ENCODE data around the gene TMEM175. TPM values are rescaled to one million over a fixed set of nuclear protein-coding genes. Genes with fewer than 3 reads are reported as not detected.

Gene TMEM175
- total RNA-seq, 2 experiments from 2014 or later, result 12.5 to 33.1 TPM

DNA sequence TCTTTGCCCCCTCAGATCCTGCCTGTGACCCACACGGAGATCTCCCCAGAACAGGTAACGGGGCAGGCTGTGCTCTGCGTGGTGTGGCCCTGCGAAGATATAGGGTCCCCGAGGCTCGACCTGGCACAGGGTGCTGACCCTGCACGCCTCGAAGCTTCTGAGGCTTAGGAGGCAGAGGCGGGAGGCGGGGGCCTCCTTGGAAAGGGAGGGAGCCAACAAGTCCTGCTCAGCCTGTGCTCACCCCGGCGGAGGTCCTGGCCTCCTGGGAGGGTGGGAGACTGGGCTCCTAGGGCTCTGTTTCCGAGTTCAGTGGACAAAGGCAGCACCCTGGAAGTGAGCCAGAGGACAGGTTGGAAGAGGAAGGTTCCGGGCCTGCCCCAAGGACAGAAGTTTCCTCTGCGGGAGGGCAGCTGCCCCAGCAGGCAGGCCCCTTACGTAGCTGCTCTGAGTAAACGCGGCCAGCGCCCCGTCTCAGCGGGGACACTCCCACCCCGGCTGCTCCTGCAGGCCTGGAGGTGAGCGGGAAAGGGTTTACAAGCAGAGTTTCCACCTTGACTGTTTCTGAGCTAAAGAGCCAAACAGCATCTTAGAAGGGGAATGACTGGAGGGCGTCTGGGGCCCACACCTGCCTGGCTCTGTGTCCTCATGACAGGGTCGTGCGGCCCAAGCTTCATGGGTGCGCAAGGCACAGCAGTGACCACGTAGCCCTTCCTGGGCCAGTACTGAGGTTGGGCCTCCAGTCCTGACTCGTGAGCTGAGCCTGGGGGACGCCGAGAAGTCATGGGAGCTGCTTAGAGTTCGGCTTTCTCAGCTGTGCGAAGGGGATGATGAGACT is 16.1 kb downstream of the TMEM175 start:
- no peaks in the 10 kb centered on the region for H3K79me2 ChIP-seq (ENCODE audit: insufficient read depth, low read depth, low read length)
- intact Hi-C loops (cut with micrococcal nuclease; ENCODE audit: unreplicated experiment), result no loop called here
- H2AFZ ChIP-seq (ENCODE audit: low read length), result no peak overlapping the region
- H4K20me1 ChIP-seq (ENCODE audit: insufficient read depth, low read length), result no peaks in the 10 kb centered on the region
- POLR2A ChIA-PET, result no interaction called here
- no peak overlapping the region for H3K4me3 ChIP-seq (ENCODE audit: low read depth, low read length, poor library complexity, severe bottlenecking)
- H3K4me1 ChIP-seq (ENCODE audit: insufficient read depth, low read length, poor library complexity, severe bottlenecking), result no peaks in the 10 kb centered on the region
- H3K36me3 ChIP-seq (ENCODE audit: insufficient read depth, low read length), result no peaks in the 10 kb centered on the region
- no peak for DNase-seq (ENCODE audit: low spot score)
- H3K4me2 ChIP-seq (ENCODE audit: low read length), result no peak overlapping the region
- H3K9me2 ChIP-seq (ENCODE audit: insufficient read depth, low read length), result no peaks in the 10 kb centered on the region
- CTCF ChIA-PET (ENCODE audit: unreplicated experiment), result no interaction called here
- no peak overlapping the region for H3K27ac ChIP-seq (ENCODE audit: low read depth, low read length, poor library complexity, severe bottlenecking)
- TF ChIP-seq EZH2phosphoT487 (IDR thresholded peaks at IDR 0.05; ENCODE audit: borderline replicate concordance, low read depth, low read length), result no peak
- TF ChIP-seq, protein P1, sequence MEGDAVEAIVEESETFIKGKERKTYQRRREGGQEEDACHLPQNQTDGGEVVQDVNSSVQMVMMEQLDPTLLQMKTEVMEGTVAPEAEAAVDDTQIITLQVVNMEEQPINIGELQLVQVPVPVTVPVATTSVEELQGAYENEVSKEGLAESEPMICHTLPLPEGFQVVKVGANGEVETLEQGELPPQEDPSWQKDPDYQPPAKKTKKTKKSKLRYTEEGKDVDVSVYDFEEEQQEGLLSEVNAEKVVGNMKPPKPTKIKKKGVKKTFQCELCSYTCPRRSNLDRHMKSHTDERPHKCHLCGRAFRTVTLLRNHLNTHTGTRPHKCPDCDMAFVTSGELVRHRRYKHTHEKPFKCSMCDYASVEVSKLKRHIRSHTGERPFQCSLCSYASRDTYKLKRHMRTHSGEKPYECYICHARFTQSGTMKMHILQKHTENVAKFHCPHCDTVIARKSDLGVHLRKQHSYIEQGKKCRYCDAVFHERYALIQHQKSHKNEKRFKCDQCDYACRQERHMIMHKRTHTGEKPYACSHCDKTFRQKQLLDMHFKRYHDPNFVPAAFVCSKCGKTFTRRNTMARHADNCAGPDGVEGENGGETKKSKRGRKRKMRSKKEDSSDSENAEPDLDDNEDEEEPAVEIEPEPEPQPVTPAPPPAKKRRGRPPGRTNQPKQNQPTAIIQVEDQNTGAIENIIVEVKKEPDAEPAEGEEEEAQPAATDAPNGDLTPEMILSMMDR (conservative IDR thresholded peaks at IDR 0.05; ENCODE audit: low read length), result no peak
- H3K9me3 ChIP-seq (ENCODE audit: low read length), result no peaks in the 10 kb centered on the region
- no TSS peak for BruUV-seq (replicated peaks)

DNA sequence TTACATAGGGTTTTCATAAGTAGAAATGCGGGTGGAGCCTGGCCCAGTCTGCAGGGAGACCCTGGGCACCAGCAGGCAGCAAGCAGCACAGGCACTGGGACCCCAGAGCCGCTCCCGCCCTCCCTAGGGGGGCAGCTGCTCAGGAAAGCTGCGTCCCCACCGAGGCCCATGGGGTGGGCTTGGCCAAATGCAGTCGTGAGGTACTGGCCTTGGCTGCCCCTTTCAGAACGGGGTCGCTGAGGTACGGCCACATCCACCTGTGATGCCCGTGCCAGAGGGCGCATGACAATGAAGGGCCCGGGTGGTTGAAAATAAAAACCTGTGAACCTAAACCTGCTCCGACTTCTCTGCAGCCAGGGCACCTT is 16.7 kb downstream of the TMEM175 start:
- H4K20me1 ChIP-seq (ENCODE audit: insufficient read depth, low read length), result no peaks in the 10 kb centered on the region
- H2AFZ ChIP-seq (ENCODE audit: low read length), result no peak overlapping the region
- DNase-seq (ENCODE audit: low spot score), result no peak
- BruUV-seq (replicated peaks), result no TSS peak
- no peaks in the 10 kb centered on the region for H3K79me2 ChIP-seq (ENCODE audit: insufficient read depth, low read depth, low read length)
- intact Hi-C loops (cut with micrococcal nuclease; ENCODE audit: unreplicated experiment), result no loop called here
- H3K9me2 ChIP-seq (ENCODE audit: insufficient read depth, low read length), result no peaks in the 10 kb centered on the region
- no peaks in the 10 kb centered on the region for H3K36me3 ChIP-seq (ENCODE audit: insufficient read depth, low read length)
- no peak overlapping the region for H3K4me2 ChIP-seq (ENCODE audit: low read length)
- ChIA-PET POLR2A (no interaction called here), CTCF (ENCODE audit: unreplicated experiment) (no interaction called here)
- no peaks in the 10 kb centered on the region for H3K4me1 ChIP-seq (ENCODE audit: insufficient read depth, low read length, poor library complexity, severe bottlenecking)
- H3K27ac ChIP-seq (ENCODE audit: low read depth, low read length, poor library complexity, severe bottlenecking), result no peak overlapping the region
- no peak overlapping the region for H3K4me3 ChIP-seq (ENCODE audit: low read depth, low read length, poor library complexity, severe bottlenecking)
- no peak for TF ChIP-seq EZH2phosphoT487 (IDR thresholded peaks at IDR 0.05; ENCODE audit: borderline replicate concordance, low read depth, low read length)
- H3K9me3 ChIP-seq (ENCODE audit: low read length), result no peaks in the 10 kb centered on the region

DNA sequence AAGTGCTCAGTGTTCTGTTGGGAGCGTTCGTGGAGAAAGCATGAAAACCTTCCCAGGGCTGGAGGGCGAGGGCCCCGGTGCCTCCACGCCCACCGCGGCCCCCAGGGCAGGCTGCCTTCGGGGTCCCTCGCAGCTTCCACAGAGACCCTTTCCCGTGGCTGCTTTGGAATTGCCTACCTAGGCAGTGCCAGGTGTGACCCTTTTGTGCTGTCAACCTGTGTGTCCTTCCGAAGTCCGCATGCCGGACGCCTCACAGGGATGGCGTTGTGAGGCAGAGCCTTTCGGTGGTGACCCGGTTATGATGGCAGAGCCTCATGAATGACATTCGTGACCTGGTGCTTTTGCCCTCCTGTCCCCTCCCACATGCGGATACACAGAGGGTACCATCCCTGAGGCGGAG is 17.4 kb downstream of the TMEM175 start:
- no peaks in the 10 kb centered on the region for H3K36me3 ChIP-seq (ENCODE audit: insufficient read depth, low read length)
- intact Hi-C loops (cut with micrococcal nuclease; ENCODE audit: unreplicated experiment), result no loop called here

More for the DNA sequence above, 17.4 kb downstream of the TMEM175 start:
- H3K9me2 ChIP-seq (ENCODE audit: insufficient read depth, low read length), result no peaks in the 10 kb centered on the region
- H4K20me1 ChIP-seq (ENCODE audit: insufficient read depth, low read length), result no peaks in the 10 kb centered on the region
- TF ChIP-seq, protein P1 (conservative IDR thresholded peaks at IDR 0.05; ENCODE audit: low read length), result no peak
- TF ChIP-seq EZH2phosphoT487 (IDR thresholded peaks at IDR 0.05; ENCODE audit: borderline replicate concordance, low read depth, low read length), result no peak
- no peak for DNase-seq (ENCODE audit: low spot score)
- ChIA-PET CTCF (ENCODE audit: unreplicated experiment) (no interaction called here), POLR2A (no interaction called here)
- no peak overlapping the region for H3K4me2 ChIP-seq (ENCODE audit: low read length)
- no TSS peak for BruUV-seq (replicated peaks)
- H3K4me1 ChIP-seq (ENCODE audit: insufficient read depth, low read length, poor library complexity, severe bottlenecking), result no peaks in the 10 kb centered on the region
- no peak overlapping the region for H3K27ac ChIP-seq (ENCODE audit: low read depth, low read length, poor library complexity, severe bottlenecking)
- H3K79me2 ChIP-seq (ENCODE audit: insufficient read depth, low read depth, low read length), result no peaks in the 10 kb centered on the region
- H3K9me3 ChIP-seq (ENCODE audit: low read length), result no peaks in the 10 kb centered on the region
- no peak overlapping the region for H3K4me3 ChIP-seq (ENCODE audit: low read depth, low read length, poor library complexity, severe bottlenecking)
- H2AFZ ChIP-seq (ENCODE audit: low read length), result no peak overlapping the region

All from OCI-LY7 (cell line).